Spleen (tissue), 11 donors: Measurements from ENCODE around the gene LRRD1. TPM values are rescaled to one million over a fixed set of nuclear protein-coding genes. Genes with fewer than 3 reads are reported as not detected.

Experiments used
- DNase-seq: peaks from one replicate; pipeline ENCODE4 v3.0.0-alpha.2; 2020
- H3K27ac ChIP-seq, 8 donors: fragments of 200-600 bp; sonication (generic) in 7 of 8; 1 replicate in 4 of 8; 2 replicates in 4 of 8; pipeline versions ENCODE4 v1.5.0 to v1.8.0; 2016 to 2021; ENCODE audit warnings: inconsistent platforms in 4 of 8, mild to moderate bottlenecking in 4 of 8, moderate library complexity in 1 of 8
- H3K27me3 ChIP-seq, 7 donors: fragments of 200-600 bp; sonication (generic) in 6 of 7; replicated peaks in 1 of 7; 1 replicate in 4 of 7; 2 replicates in 3 of 7; pipeline versions ENCODE4 v1.5.0 to v1.8.0; 2016 to 2021; ENCODE audit warnings: inconsistent platforms in 3 of 7, mild to moderate bottlenecking in 1 of 7
- H3K36me3 ChIP-seq, 6 donors: fragments of 200-600 bp; sonication (generic) in 5 of 6; 1 replicate in 4 of 6; 2 replicates in 2 of 6; pipeline versions ENCODE4 v1.5.0 to v1.8.0; 2016 to 2021; ENCODE audit warnings: inconsistent platforms in 2 of 6
- H3K4me1 ChIP-seq, 6 donors: fragments of 200-600 bp; sonication (generic) in 5 of 6; 1 replicate in 3 of 6; 2 replicates in 3 of 6; pipeline versions ENCODE4 v1.5.0 to v1.8.0; 2016 to 2021; ENCODE audit warnings: inconsistent platforms in 3 of 6
- H3K4me3 ChIP-seq, 8 donors: fragments of 200-600 bp; sonication (generic) in 7 of 8; 1 replicate in 4 of 8; 2 replicates in 4 of 8; pipeline versions ENCODE4 v1.5.0 to v1.8.0; 2016 to 2021; ENCODE audit warnings: inconsistent platforms in 4 of 8, mild to moderate bottlenecking in 4 of 8, moderate library complexity in 2 of 8
- H3K9me3 ChIP-seq, 8 donors: fragments of 200-600 bp; sonication (generic) in 7 of 8; 1 replicate in 4 of 8; 2 replicates in 4 of 8; pipeline versions ENCODE4 v1.5.0 to v1.8.0; 2016 to 2021; ENCODE audit warnings: inconsistent platforms in 4 of 8
- POLR2A ChIP-seq, 3 donors: fragments of 450-650 bp; IDR thresholded peaks; one replicate each; pipeline ENCODE4 v1.5.1; 2017; ENCODE audit warnings: antibody characterized with exemption in 3 of 3, mild to moderate bottlenecking in 1 of 3
- POLR2AphosphoS5 ChIP-seq, 3 donors: sonication (generic); formaldehyde crosslinking; IDR thresholded peaks; one replicate each; pipeline ENCODE4 v1.5.1; 2017; ENCODE audit warnings: antibody characterized with exemption in 3 of 3
- whole genome bisulfite sequencing, 5 donors: extraction: QIAGEN DNeasy Blood & Tissue Kit in 3 of 5; methylation state at CpG; one replicate each; pipeline versions ENCODE4 v1.1.5 to v1.1.7; 2013 to 2018; 5-methylcytosine and 5-hydroxymethylcytosine counted together
- intact Hi-C: fragments of 100-400 bp; cut with DNase I; formaldehyde crosslinking; loops from one replicate; pipeline ENCODE4 v1.15.0; 2023; ENCODE audit warnings: low total_unique reads
- polyA plus RNA-seq, 3 donors: library from polyadenylated mRNA; stranded (reverse); fragments of 200-250 nt; gene quantifications; one replicate each; pipeline ENCODE4 v1.2.1, GENCODE V29; 2013
- total RNA-seq, 7 donors: library from RNA; depleted of rRNA in 3 of 7; stranded (reverse); fragments of >200 nt in 3 of 7; fragmentation: NEBNext Ultra II Directional in 4 of 7; extraction: Animal tissue kit (Norgen Biotek cat#: 25700) in 4 of 7; gene quantifications; one replicate each; pipeline versions ENCODE4 v1.1.0 to v1.2.1, GENCODE V29; 2016 to 2021
- TF ChIP-seq, protein P1 (sequence below), 11 experiments: fragments of 200-600 bp in 7 of 11; fragments of 450-650 bp in 4 of 11; sonication (generic) in 4 of 11; IDR thresholded peaks in 8 of 11; conservative IDR thresholded peaks in 3 of 11; 1 replicate in 7 of 11; 2 replicates in 4 of 11; pipeline versions ENCODE4 v1.4.0 to v1.8.0; 2016 to 2021; ENCODE audit warnings: antibody characterized with exemption in 11 of 11, inconsistent platforms in 4 of 11, mild to moderate bottlenecking in 1 of 11
- donor health status: healthy with polysubstance abuse.
- donor health status: DM: no; HTN: no; CAD: no; lungs with moderate emphysema.
- donor health status: DM: no; HTN: no; CAD: no.
- donor health status: Bipolar disorder and iron deficiency.
- donor health status: healthy.
- donor health status: DM: no; HTN: no; CAD: no.
- donor health status: DM: yes; HTN: yes; CAD: no.

Gene LRRD1
- total and polyA plus RNA-seq, 10 donors: 0.09 to 0.34 (median 0.25) TPM; not detected in 6

DNA sequence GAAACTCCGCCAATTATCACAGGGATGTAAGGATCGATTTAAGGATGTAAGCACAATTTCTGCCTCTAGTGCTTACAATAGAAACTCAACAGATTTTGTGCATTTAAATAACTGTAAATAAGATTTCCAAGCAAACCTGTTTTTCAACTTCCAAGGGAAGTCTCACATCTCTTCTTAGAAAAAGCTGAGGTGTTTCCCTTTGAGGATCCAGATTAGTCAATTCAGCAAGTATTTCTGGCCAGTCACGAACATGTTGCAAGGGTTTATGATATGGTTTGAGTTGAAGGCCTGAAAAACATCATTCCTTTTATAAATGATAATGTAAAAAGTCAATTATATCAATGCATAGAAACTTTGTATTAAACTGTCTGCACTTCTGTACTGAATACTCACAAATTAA lies 42.8 kb upstream of the LRRD1 start:
- TF ChIP-seq, protein P1, sequence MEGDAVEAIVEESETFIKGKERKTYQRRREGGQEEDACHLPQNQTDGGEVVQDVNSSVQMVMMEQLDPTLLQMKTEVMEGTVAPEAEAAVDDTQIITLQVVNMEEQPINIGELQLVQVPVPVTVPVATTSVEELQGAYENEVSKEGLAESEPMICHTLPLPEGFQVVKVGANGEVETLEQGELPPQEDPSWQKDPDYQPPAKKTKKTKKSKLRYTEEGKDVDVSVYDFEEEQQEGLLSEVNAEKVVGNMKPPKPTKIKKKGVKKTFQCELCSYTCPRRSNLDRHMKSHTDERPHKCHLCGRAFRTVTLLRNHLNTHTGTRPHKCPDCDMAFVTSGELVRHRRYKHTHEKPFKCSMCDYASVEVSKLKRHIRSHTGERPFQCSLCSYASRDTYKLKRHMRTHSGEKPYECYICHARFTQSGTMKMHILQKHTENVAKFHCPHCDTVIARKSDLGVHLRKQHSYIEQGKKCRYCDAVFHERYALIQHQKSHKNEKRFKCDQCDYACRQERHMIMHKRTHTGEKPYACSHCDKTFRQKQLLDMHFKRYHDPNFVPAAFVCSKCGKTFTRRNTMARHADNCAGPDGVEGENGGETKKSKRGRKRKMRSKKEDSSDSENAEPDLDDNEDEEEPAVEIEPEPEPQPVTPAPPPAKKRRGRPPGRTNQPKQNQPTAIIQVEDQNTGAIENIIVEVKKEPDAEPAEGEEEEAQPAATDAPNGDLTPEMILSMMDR (IDR thresholded peaks at IDR 0.05 in 8 of 11, conservative IDR thresholded peaks at IDR 0.05 in 3 of 11): no peak
- no peak for TF ChIP-seq POLR2A (IDR thresholded peaks at IDR 0.05)
- TF ChIP-seq POLR2AphosphoS5 (IDR thresholded peaks at IDR 0.05): no peak
- no peak for DNase-seq
- WGBS, 5 donors: 96 to 100% (median 98%) methylated on average over 3 of the region's 3 CpGs
- Histone ChIP-seq H3K9me3 (no peaks in the 10 kb centered on the region), H3K4me1 (no peaks in the 10 kb centered on the region), H3K27me3 (no peaks in the 10 kb centered on the region), H3K36me3 (peaks cover 3 to 100% (median 92%) of the 10 kb centered on the region in 6 donors), H3K4me3 (no peak overlapping the region), H3K27ac (no peak overlapping the region)
- intact Hi-C loops: no loop called here

DNA sequence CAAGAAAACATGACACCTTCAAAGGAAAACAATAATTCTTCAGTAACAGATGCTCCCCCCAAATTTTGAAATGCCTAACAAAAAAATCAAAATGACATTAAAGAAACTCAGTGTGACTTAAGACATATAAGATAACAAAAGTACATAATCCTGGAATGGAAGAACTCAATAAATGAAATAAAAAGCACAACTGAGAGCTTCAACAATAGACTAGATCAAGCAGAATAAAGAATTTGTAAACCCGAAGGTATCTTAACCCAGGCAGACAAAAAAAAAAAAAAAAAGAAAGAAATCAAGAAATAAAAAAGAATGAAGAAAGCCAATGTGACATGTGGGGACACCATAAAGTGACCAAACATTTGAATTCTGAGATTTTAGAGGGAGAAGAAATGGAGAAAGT lies 27.7 kb upstream of the LRRD1 start:
- DNase-seq: no peak
- TF ChIP-seq POLR2AphosphoS5 (IDR thresholded peaks at IDR 0.05) (no peak), POLR2A (IDR thresholded peaks at IDR 0.05) (no peak)
- TF ChIP-seq, protein P1 (IDR thresholded peaks at IDR 0.05 in 8 of 11, conservative IDR thresholded peaks at IDR 0.05 in 3 of 11): no peak
- intact Hi-C loops: no loop called here

GRCh38 chr7:92205987-92206386 lies 27.0 kb upstream of the LRRD1 start:
- 93 to 100% (median 96%) methylated on average over 3 of the region's 3 CpGs for WGBS, 5 donors
- DNase-seq: no peak
- Histone ChIP-seq H3K4me1 (no peaks in the 10 kb centered on the region), H3K27ac (no peak overlapping the region), H3K9me3 (peaks cover 2 to 36% (median 28%) of the 10 kb centered on the region in 8 donors), H3K4me3 (no peak overlapping the region), H3K36me3 (peaks cover 3 to 100% (median 81%) of the 10 kb centered on the region in 6 donors), H3K27me3 (no peaks in the 10 kb centered on the region)
- intact Hi-C loops: no loop called here
- no peak for TF ChIP-seq POLR2AphosphoS5 (IDR thresholded peaks at IDR 0.05)
- no peak for TF ChIP-seq POLR2A (IDR thresholded peaks at IDR 0.05)
- TF ChIP-seq, protein P1 (IDR thresholded peaks at IDR 0.05 in 8 of 11, conservative IDR thresholded peaks at IDR 0.05 in 3 of 11): no peak

More for the DNA sequence above, 27.7 kb upstream of the LRRD1 start:
- Histone ChIP-seq H3K9me3 (peaks cover 2 to 36% (median 28%) of the 10 kb centered on the region in 8 donors), H3K27me3 (no peaks in the 10 kb centered on the region), H3K27ac (no peak overlapping the region), H3K4me1 (no peaks in the 10 kb centered on the region), H3K4me3 (no peak overlapping the region), H3K36me3 (peaks cover 3 to 100% (median 81%) of the 10 kb centered on the region in 6 donors)
- 90 to 100% (median 97%) methylated on average over 1 of the region's 1 CpG for WGBS, 5 donors

- intact Hi-C loops: no loop called here
- H3K27ac ChIP-seq: no peak overlapping the region
- no peak overlapping the region for H3K4me3 ChIP-seq
- 80 to 98% (median 96%) methylated on average over 1 of the region's 1 CpG for WGBS, 5 donors
- no peaks in the 10 kb centered on the region for H3K27me3 ChIP-seq
- peaks cover 0 to 5% (median under 1%) of the 10 kb centered on the region in 8 donors for H3K9me3 ChIP-seq
- peaks cover 0 to 98% (median 65%) of the 10 kb centered on the region in 6 donors for H3K36me3 ChIP-seq
- no peaks in the 10 kb centered on the region for H3K4me1 ChIP-seq
- no peak for DNase-seq
- TF ChIP-seq POLR2AphosphoS5 (IDR thresholded peaks at IDR 0.05) (no peak), POLR2A (IDR thresholded peaks at IDR 0.05) (no peak)
- TF ChIP-seq, protein P1 (IDR thresholded peaks at IDR 0.05 in 8 of 11, conservative IDR thresholded peaks at IDR 0.05 in 3 of 11): no peak
These were observed 21.8 kb upstream of the LRRD1 start for GRCh38 chr7:92200791-92201190.
